IMR-90 (cell line): ENCODE data around the gene AQP9. TPM values are rescaled to one million over a fixed set of nuclear protein-coding genes. Genes with fewer than 3 reads are reported as not detected.

Experiments used
- ATAC-seq: fragments of 200-7000 bp; cut with Tn5 transposase; 2 replicates; pipeline ENCODE4 v1.9.1; 2020; ENCODE audit warnings: low read depth, mild to moderate bottlenecking, moderate library complexity
- BruUV-seq: library from RNA; stranded (reverse); fragments of 400-500 nt; replicated peaks from 2 replicates; lab custom pipeline; 2021; lab: Mats Ljungman, UMichigan
- CTCF ChIA-PET: fragments of 300-600 bp; formaldehyde crosslinking; extraction: SDS; loops from one replicate; lab custom pipeline; 2021; ENCODE audit warnings: antibody characterized with exemption; lab: Yijun Ruan, JAX
- POLR2A ChIA-PET: fragments of 300-600 bp; sonication (Branson Sonifier 250); formaldehyde crosslinking; loops from one replicate; lab custom pipeline; 2022; ENCODE audit warnings: antibody characterized with exemption; ENCODE audit not compliant: unreplicated experiment; lab: Charles Lee
- DNase-seq: peaks from one replicate; pipeline ENCODE4 v3.0.0; 2013
- H2AFZ ChIP-seq: replicated peaks from 2 replicates; pipeline ENCODE3; 2013; ENCODE audit warnings: low read length, mild to moderate bottlenecking; ENCODE audit not compliant: poor library complexity
- H2AK5ac ChIP-seq: 2 replicates; pipeline ENCODE4 v1.6.1; 2013; ENCODE audit warnings: low read depth, low read length, inconsistent platforms
- H2AK9ac ChIP-seq: replicated peaks from 2 replicates; pipeline ENCODE3; 2013; ENCODE audit warnings: mild to moderate bottlenecking, low read depth, low read length, moderate library complexity; ENCODE audit not compliant: poor library complexity
- H2BK120ac ChIP-seq: 2 replicates; pipeline ENCODE4 v1.6.1; 2013; ENCODE audit warnings: low read depth, low read length, inconsistent platforms
- H2BK15ac ChIP-seq: 3 replicates; pipeline ENCODE4 v1.6.1; 2013; ENCODE audit warnings: low read depth, low read length, inconsistent platforms
- H2BK20ac ChIP-seq: 2 replicates; pipeline ENCODE4 v1.6.1; 2013; ENCODE audit warnings: low read depth, mild to moderate bottlenecking, inconsistent platforms, low read length, moderate library complexity
- H2BK5ac ChIP-seq: 2 replicates; pipeline ENCODE4 v1.6.1; 2013; ENCODE audit warnings: mild to moderate bottlenecking, low read depth, low read length, inconsistent platforms; ENCODE audit not compliant: poor library complexity, severe bottlenecking
- H3K14ac ChIP-seq: replicated peaks from 2 replicates; pipeline ENCODE4 v1.6.1; 2013; ENCODE audit warnings: low read depth, low read length, inconsistent platforms
- H3K18ac ChIP-seq: 2 replicates; pipeline ENCODE4 v1.6.1; 2013; ENCODE audit warnings: low read depth, low read length, control low read depth
- H3K23ac ChIP-seq: 2 replicates; pipeline ENCODE4 v1.6.1; 2013; ENCODE audit warnings: low read depth, low read length, inconsistent platforms
- H3K27ac ChIP-seq: 2 replicates; pipeline ENCODE4 v1.5.1; 2013; ENCODE audit warnings: mild to moderate bottlenecking, control low read depth, low read length; ENCODE audit not compliant: insufficient read depth
- H3K27me3 ChIP-seq: 2 replicates; pipeline ENCODE4 v1.6.1; 2013; ENCODE audit warnings: low read length; ENCODE audit not compliant: control insufficient read depth, insufficient read depth
- H3K36me3 ChIP-seq: 2 replicates; pipeline ENCODE4 v1.6.1; 2013; ENCODE audit warnings: low read length, mixed read lengths; ENCODE audit not compliant: control insufficient read depth, insufficient read depth
- H3K4ac ChIP-seq: 2 replicates; pipeline ENCODE4 v1.6.1; 2013; ENCODE audit warnings: low read depth, low read length, inconsistent platforms
- H3K4me1 ChIP-seq: 2 replicates; pipeline ENCODE4 v1.6.1; 2013; ENCODE audit warnings: low read length, mixed read lengths; ENCODE audit not compliant: control insufficient read depth, insufficient read depth
- H3K4me2 ChIP-seq: 2 replicates; pipeline ENCODE4 v1.6.1; 2013; ENCODE audit warnings: low read depth, mild to moderate bottlenecking, control low read depth, low read length, moderate library complexity
- H3K4me3 ChIP-seq: 2 replicates; pipeline ENCODE4 v1.5.1; 2013; ENCODE audit warnings: low read depth, mild to moderate bottlenecking, control low read depth, low read length, moderate library complexity; ENCODE audit not compliant: insufficient read depth
- H3K56ac ChIP-seq: 2 replicates; pipeline ENCODE4 v1.6.1; 2013; ENCODE audit warnings: low read length, inconsistent platforms; ENCODE audit not compliant: insufficient read depth; ENCODE audit errors: extremely low read depth
- H3K79me1 ChIP-seq, 2 experiments: 2 replicates each; pipeline ENCODE4 v1.6.1; 2013; ENCODE audit warnings: low read length in 2 of 2, inconsistent platforms in 1 of 2, low read depth in 1 of 2
- H3K9ac ChIP-seq: 2 replicates; pipeline ENCODE4 v1.6.1; 2013; ENCODE audit warnings: low read depth, low read length, control low read depth
- H3K9me1 ChIP-seq: 2 replicates; pipeline ENCODE4 v1.6.1; 2013; ENCODE audit warnings: low read length, inconsistent platforms; ENCODE audit not compliant: insufficient read depth
- H3K9me3 ChIP-seq: 2 replicates; pipeline ENCODE4 v1.6.1; 2013; ENCODE audit warnings: low read length; ENCODE audit not compliant: control insufficient read depth, insufficient read depth
- H4K20me1 ChIP-seq: 2 replicates; pipeline ENCODE4 v1.6.1; 2013; ENCODE audit warnings: low read length, inconsistent platforms; ENCODE audit not compliant: insufficient read depth
- H4K5ac ChIP-seq: 2 replicates; pipeline ENCODE4 v1.6.1; 2013; ENCODE audit warnings: mild to moderate bottlenecking, low read depth, low read length, control low read depth
- H4K8ac ChIP-seq, 2 experiments: 2 replicates each; pipeline ENCODE4 v1.6.1; 2013; ENCODE audit warnings: low read depth in 2 of 2, low read length in 2 of 2, control low read depth in 1 of 2, inconsistent platforms in 1 of 2
- H4K91ac ChIP-seq: 2 replicates; pipeline ENCODE4 v1.6.1; 2013; ENCODE audit warnings: low read depth, low read length, inconsistent platforms; ENCODE audit not compliant: insufficient read depth
- BHLHE40 ChIP-seq: fragments of 150-350 bp; IDR thresholded peaks from 2 replicates; pipeline ENCODE4 v1.6.1; 2016; ENCODE audit warnings: mild to moderate bottlenecking, low read depth, low read length
- CEBPB ChIP-seq: IDR thresholded peaks from 2 replicates; pipeline ENCODE4 v1.6.1; 2012; ENCODE audit warnings: low read depth, low read length, improper control_type of control experiment
- CHD1 ChIP-seq: IDR thresholded peaks from 2 replicates; pipeline ENCODE4 v1.6.1; 2012; ENCODE audit warnings: low read depth, low read length, improper control_type of control experiment
- CTCF ChIP-seq: conservative IDR thresholded peaks from 2 replicates; pipeline ENCODE4 v1.5.1; 2012; ENCODE audit warnings: mild to moderate bottlenecking, low read depth, low read length, improper control_type of control experiment
- ELK1 ChIP-seq: fragments of 150-350 bp; IDR thresholded peaks from 2 replicates; pipeline ENCODE4 v1.6.1; 2016; ENCODE audit warnings: low read depth, mild to moderate bottlenecking, low read length, moderate library complexity, borderline replicate concordance
- FOS ChIP-seq: fragments of 150-350 bp; IDR thresholded peaks from 2 replicates; pipeline ENCODE4 v1.6.1; 2016; ENCODE audit warnings: low read depth, low read length
- MAFK ChIP-seq: IDR thresholded peaks from 2 replicates; pipeline ENCODE4 v1.6.1; 2012; ENCODE audit warnings: low read depth, low read length, improper control_type of control experiment
- MAZ ChIP-seq: IDR thresholded peaks from 2 replicates; pipeline ENCODE4 v1.6.1; 2012; ENCODE audit warnings: low read depth, mild to moderate bottlenecking, low read length, improper control_type of control experiment, moderate library complexity, borderline replicate concordance
- MXI1 ChIP-seq: IDR thresholded peaks from 2 replicates; pipeline ENCODE4 v1.6.1; 2012; ENCODE audit warnings: low read depth, mild to moderate bottlenecking, low read length, moderate library complexity, borderline replicate concordance
- NFE2L2 ChIP-seq: fragments of 150-350 bp; IDR thresholded peaks from 2 replicates; pipeline ENCODE4 v1.6.1; 2016; ENCODE audit warnings: low read depth, mild to moderate bottlenecking, low read length
- POLR2A ChIP-seq: IDR thresholded peaks from 2 replicates; pipeline ENCODE4 v1.6.1; 2012; ENCODE audit warnings: mild to moderate bottlenecking, low read depth, low read length
- RAD21 ChIP-seq: IDR thresholded peaks from 2 replicates; pipeline ENCODE4 v1.6.1; 2012; ENCODE audit warnings: low read length, improper control_type of control experiment
- RCOR1 ChIP-seq: IDR thresholded peaks from 2 replicates; pipeline ENCODE4 v1.6.1; 2012; ENCODE audit warnings: mild to moderate bottlenecking, low read length, improper control_type of control experiment; ENCODE audit not compliant: insufficient replicate concordance
- RFX5 ChIP-seq: IDR thresholded peaks from 2 replicates; pipeline ENCODE4 v1.8.0; 2012; ENCODE audit warnings: low read depth, mild to moderate bottlenecking, low read length, moderate library complexity
- SMC3 ChIP-seq: fragments of 150-350 bp; IDR thresholded peaks from 2 replicates; pipeline ENCODE4 v1.6.1; 2016; ENCODE audit warnings: low read depth, mild to moderate bottlenecking, antibody characterized with exemption, low read length, moderate library complexity
- USF2 ChIP-seq: fragments of 150-350 bp; IDR thresholded peaks from 2 replicates; pipeline ENCODE4 v1.6.1; 2017; ENCODE audit warnings: mild to moderate bottlenecking, antibody characterized with exemption, low read length, low read depth
- WGBS, 2 experiments: methylation state at CpG; one replicate each; pipeline versions ENCODE4 v1.1.5 to v1.1.7; 2013; ENCODE audit warnings: missing lambda C conversion rate in 2 of 2; ENCODE audit not compliant: insufficient read length in 1 of 2; ENCODE audit errors: extremely low coverage in 2 of 2; 5-methylcytosine and 5-hydroxymethylcytosine counted together
- dilution Hi-C: fragments of 300-500 bp; cut with HindIII; formaldehyde crosslinking; loops from one replicate; pipeline ENCODE4 v1.14.3; 2018; ENCODE audit warnings: low sequenced_read_pairs; ENCODE audit not compliant: unreplicated experiment
- in situ Hi-C: fragments of 300-500 bp; cut with MboI; formaldehyde crosslinking; loops from 3 replicates; pipeline ENCODE4 v1.14.3; 2019; ENCODE audit warnings: low sequenced_read_pairs, inconsistent platforms, mixed read lengths
- intact Hi-C: fragments of 100-400 bp; cut with micrococcal nuclease; formaldehyde crosslinking; loops from 2 replicates; pipeline ENCODE4 v1.10.0; 2022
- polyA plus RNA-seq, 3 experiments: library from polyadenylated mRNA; depleted of rRNA; stranded (reverse); fragments of >200 nt; gene quantifications; 2 replicates each; pipeline ENCODE4 v1.2.3, GENCODE V29; 2012; ENCODE audit warnings: low replicate concordance in 1 of 3
- total RNA-seq: library from RNA; depleted of rRNA; stranded (reverse); fragments of >200 nt; gene quantifications from 2 replicates; pipeline ENCODE4 v1.2.3, GENCODE V29; 2012

The AQP9 gene
- total and polyA plus RNA-seq, 2 of the 4 experiments (the other 2 are of a cell fraction): not detected

GRCh38 chr15:58135511-58136174 lies 2.5 kb upstream of the AQP9 start:
- no peak overlapping the region for H4K8ac ChIP-seq
- H3K79me1 ChIP-seq: no peaks in the 10 kb centered on the region
- ChIA-PET CTCF (no interaction called here), POLR2A (no interaction called here)
- H3K4me1 ChIP-seq: no peaks in the 10 kb centered on the region
- H3K27me3 ChIP-seq: no peaks in the 10 kb centered on the region; the same call in 1 of the 2 replicates
- DNase-seq (no peak), ATAC-seq (no peak)
- H3K9me1 ChIP-seq: no peaks in the 10 kb centered on the region
- in situ Hi-C loops (no loop called here), dilution Hi-C loops (no loop called here), intact Hi-C loops (no loop called here)
- H4K5ac ChIP-seq: no peak overlapping the region
- no TSS peak for BruUV-seq
- no peaks in the 10 kb centered on the region for H3K9me3 ChIP-seq
- H3K23ac ChIP-seq: no peak overlapping the region
- H2BK15ac ChIP-seq: no peak overlapping the region
- H3K36me3 ChIP-seq: no peaks in the 10 kb centered on the region
- no peak overlapping the region for H2AK5ac ChIP-seq
- no peak overlapping the region for H3K4me3 ChIP-seq
- H3K18ac ChIP-seq: no peak overlapping the region
- no peak overlapping the region for H3K9ac ChIP-seq
- no peak overlapping the region for H3K27ac ChIP-seq
- H2AK9ac ChIP-seq: no peak overlapping the region
- WGBS, 2 experiments: 67% methylated on average over 1 of the region's 2 CpGs; no CpG with 5 or more reads in 1 of the 2 experiments
- no peak overlapping the region for H2BK20ac ChIP-seq
- H2BK120ac ChIP-seq: no peak overlapping the region
- no peaks in the 10 kb centered on the region for H4K20me1 ChIP-seq
- no peak overlapping the region for H2AFZ ChIP-seq
- H3K56ac ChIP-seq: no peak overlapping the region
- no peak overlapping the region for H4K91ac ChIP-seq
- no peak overlapping the region for H3K14ac ChIP-seq
- H2BK5ac ChIP-seq: no peak overlapping the region
- TF ChIP-seq RAD21: no peak
- no peak for TF ChIP-seq MAZ
- no peak for TF ChIP-seq SMC3
- TF ChIP-seq FOS: no peak
- TF ChIP-seq NFE2L2: no peak
- TF ChIP-seq RFX5: no peak
- TF ChIP-seq ELK1: no peak
- TF ChIP-seq CTCF: no peak
- no peak for TF ChIP-seq CEBPB
- TF ChIP-seq CHD1: no peak
- no peak for TF ChIP-seq MXI1
- TF ChIP-seq BHLHE40: no peak
- no peak for TF ChIP-seq POLR2A
- TF ChIP-seq USF2: no peak
- TF ChIP-seq MAFK: no peak
- no peak for TF ChIP-seq RCOR1
- no peak overlapping the region for H3K4ac ChIP-seq
- no peak overlapping the region for H3K4me2 ChIP-seq
